ENCODE results near the gene FBXO10.
"Not testable (repeated sequence)": the region's sequence is repeated elsewhere in the genome, so short reads cannot be mapped to it uniquely, and the experiment has no call there.

Gene FBXO10

GRCh38 chr9:37477443-37477842 lies 98.7 kb downstream of the FBXO10 start:
- not testable (repeated sequence) for H3K4ac ChIP-seq (ENCODE audit: low read depth in 1 of 2, low read length in 2 of 2); H3K9me3 ChIP-seq (ENCODE audit: control insufficient read depth, low read length); H3K27me3 ChIP-seq (ENCODE audit: control insufficient read depth in 1 of 2, insufficient read depth in 1 of 2, low read length in 2 of 2); H3K79me1 ChIP-seq (replicated peaks; ENCODE audit: low read length, poor library complexity, severe bottlenecking); H2BK5ac ChIP-seq (ENCODE audit: low read depth, low read length, poor library complexity, severe bottlenecking); H3K4me3 ChIP-seq (ENCODE audit: insufficient read depth in 1 of 2, low read depth in 1 of 2, low read length in 2 of 2); H3K18ac ChIP-seq (ENCODE audit: low read depth in 1 of 2, low read length in 2 of 2); H4K91ac ChIP-seq (ENCODE audit: low read length); H3K9ac ChIP-seq (ENCODE audit: low read length); H2BK15ac ChIP-seq (ENCODE audit: low read depth, poor library complexity, severe bottlenecking); H3K27ac ChIP-seq (ENCODE audit: low read length, poor library complexity, severe bottlenecking); H3K23ac ChIP-seq (ENCODE audit: low read length in 2 of 2); H3K4me2 ChIP-seq (ENCODE audit: low read length, poor library complexity, severe bottlenecking); DNase-seq; H4K8ac ChIP-seq (ENCODE audit: low read length); H3K14ac ChIP-seq (ENCODE audit: low read length in 2 of 2); H3K4me1 ChIP-seq (ENCODE audit: control insufficient read depth, insufficient read depth, low read depth, low read length); H2AK5ac ChIP-seq (ENCODE audit: low read length, severe bottlenecking); H2BK12ac ChIP-seq (ENCODE audit: low read length in 2 of 2); H3K36me3 ChIP-seq (ENCODE audit: control insufficient read depth in 1 of 2, insufficient read depth in 2 of 2, low read depth in 1 of 2, low read length in 2 of 2); H2BK120ac ChIP-seq (ENCODE audit: low read depth, low read length); H2AFZ ChIP-seq (ENCODE audit: low read depth, low read length)
- 75% methylated on average over 4 of the region's 4 CpGs for WGBS

GRCh38 chr9:37476930-37477329 lies 99.2 kb downstream of the FBXO10 start:
- peaks cover 0 to 3% of the 10 kb centered on the region in 2 experiments for H3K27me3 ChIP-seq (ENCODE audit: control insufficient read depth in 1 of 2, insufficient read depth in 1 of 2, low read length in 2 of 2)
- H3K14ac ChIP-seq (ENCODE audit: low read length in 2 of 2), result no peak overlapping the region
- no peak for DNase-seq
- H2AFZ ChIP-seq (ENCODE audit: low read depth, low read length), result no peak overlapping the region
- no peaks in the 10 kb centered on the region for H3K79me1 ChIP-seq (replicated peaks; ENCODE audit: low read length, poor library complexity, severe bottlenecking)
- peaks cover 4% of the 10 kb centered on the region for H3K9me3 ChIP-seq (ENCODE audit: control insufficient read depth, low read length)
- no peak overlapping the region for H3K4me3 ChIP-seq (ENCODE audit: insufficient read depth in 1 of 2, low read depth in 1 of 2, low read length in 2 of 2)
- H3K9ac ChIP-seq (ENCODE audit: low read length), result no peak overlapping the region
- H3K23ac ChIP-seq (ENCODE audit: low read length in 2 of 2), result no peak overlapping the region
- no peak overlapping the region for H4K91ac ChIP-seq (ENCODE audit: low read length)
- H2BK5ac ChIP-seq (ENCODE audit: low read depth, low read length, poor library complexity, severe bottlenecking), result no peak overlapping the region
- peaks cover 4% of the 10 kb centered on the region for H3K4me1 ChIP-seq (ENCODE audit: control insufficient read depth, insufficient read depth, low read depth, low read length)
- H3K18ac ChIP-seq (ENCODE audit: low read depth in 1 of 2, low read length in 2 of 2), result no peak overlapping the region
- H2BK120ac ChIP-seq (ENCODE audit: low read depth, low read length), result no peak overlapping the region
- H2BK15ac ChIP-seq (ENCODE audit: low read depth, poor library complexity, severe bottlenecking), result no peak overlapping the region
- no peaks in the 10 kb centered on the region for H3K36me3 ChIP-seq (ENCODE audit: control insufficient read depth in 1 of 2, insufficient read depth in 2 of 2, low read depth in 1 of 2, low read length in 2 of 2)
- H4K8ac ChIP-seq (ENCODE audit: low read length), result no peak overlapping the region
- H3K4me2 ChIP-seq (ENCODE audit: low read length, poor library complexity, severe bottlenecking), result no peak overlapping the region
- WGBS, result 89% methylated on average over 11 of the region's 11 CpGs
- H3K4ac ChIP-seq (ENCODE audit: low read depth in 1 of 2, low read length in 2 of 2), result no peak overlapping the region
- no peak overlapping the region for H2AK5ac ChIP-seq (ENCODE audit: low read length, severe bottlenecking)
- no peak overlapping the region for H3K27ac ChIP-seq (ENCODE audit: low read length, poor library complexity, severe bottlenecking)
- H2BK12ac ChIP-seq (ENCODE audit: low read length in 2 of 2), result no peak overlapping the region

DNA sequence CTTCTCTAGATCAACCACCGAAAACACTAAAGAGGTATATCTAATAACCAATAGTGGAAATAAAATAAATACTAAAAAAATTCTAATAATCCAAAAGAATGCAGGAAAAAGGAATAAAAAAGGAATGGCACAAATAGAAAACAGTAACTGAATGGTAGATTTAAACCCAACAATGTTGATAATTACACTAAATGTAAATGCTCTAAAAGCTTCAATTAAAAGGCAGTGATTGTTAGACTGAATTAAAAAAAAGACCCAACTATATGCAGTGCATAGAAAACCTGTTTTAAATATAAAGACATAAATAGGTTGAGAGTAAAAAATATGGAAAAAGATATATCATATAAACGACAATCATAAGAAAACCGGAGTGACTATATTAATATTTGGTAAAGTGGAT lies 101.7 kb downstream of the FBXO10 start:
- Histone ChIP-seq H2AK5ac (ENCODE audit: low read length, severe bottlenecking) (no peak overlapping the region), H2BK12ac (ENCODE audit: low read length in 2 of 2) (no peak overlapping the region), H3K4me1 (ENCODE audit: control insufficient read depth, insufficient read depth, low read depth, low read length) (peaks cover 6% of the 10 kb centered on the region), H3K4me2 (ENCODE audit: low read length, poor library complexity, severe bottlenecking) (no peak overlapping the region), H4K91ac (ENCODE audit: low read length) (no peak overlapping the region), H3K4ac (ENCODE audit: low read depth in 1 of 2, low read length in 2 of 2) (no peak overlapping the region), H2BK15ac (ENCODE audit: low read depth, poor library complexity, severe bottlenecking) (no peak overlapping the region), H2BK5ac (ENCODE audit: low read depth, low read length, poor library complexity, severe bottlenecking) (no peak overlapping the region), H3K9ac (ENCODE audit: low read length) (no peak overlapping the region), H2AFZ (ENCODE audit: low read depth, low read length) (no peak overlapping the region), H3K4me3 (ENCODE audit: insufficient read depth in 1 of 2, low read depth in 1 of 2, low read length in 2 of 2) (no peak overlapping the region), H3K36me3 (ENCODE audit: control insufficient read depth in 1 of 2, insufficient read depth in 2 of 2, low read depth in 1 of 2, low read length in 2 of 2) (no peaks in the 10 kb centered on the region), H4K8ac (ENCODE audit: low read length) (no peak overlapping the region), H3K23ac (ENCODE audit: low read length in 2 of 2) (no peak overlapping the region), H3K27me3 (ENCODE audit: control insufficient read depth in 1 of 2, insufficient read depth in 1 of 2, low read length in 2 of 2) (peaks cover 0 to 3% of the 10 kb centered on the region in 2 experiments), H3K79me1 (replicated peaks; ENCODE audit: low read length, poor library complexity, severe bottlenecking) (no peaks in the 10 kb centered on the region), H2BK120ac (ENCODE audit: low read depth, low read length) (no peak overlapping the region), H3K18ac (ENCODE audit: low read depth in 1 of 2, low read length in 2 of 2) (no peak overlapping the region), H3K27ac (ENCODE audit: low read length, poor library complexity, severe bottlenecking) (no peak overlapping the region), H3K9me3 (ENCODE audit: control insufficient read depth, low read length) (peaks cover 4% of the 10 kb centered on the region), H3K14ac (ENCODE audit: low read length in 2 of 2) (no peak overlapping the region)
- no peak for DNase-seq
- WGBS, result no CpG with 5 or more reads among the region's 3 CpGs

DNA sequence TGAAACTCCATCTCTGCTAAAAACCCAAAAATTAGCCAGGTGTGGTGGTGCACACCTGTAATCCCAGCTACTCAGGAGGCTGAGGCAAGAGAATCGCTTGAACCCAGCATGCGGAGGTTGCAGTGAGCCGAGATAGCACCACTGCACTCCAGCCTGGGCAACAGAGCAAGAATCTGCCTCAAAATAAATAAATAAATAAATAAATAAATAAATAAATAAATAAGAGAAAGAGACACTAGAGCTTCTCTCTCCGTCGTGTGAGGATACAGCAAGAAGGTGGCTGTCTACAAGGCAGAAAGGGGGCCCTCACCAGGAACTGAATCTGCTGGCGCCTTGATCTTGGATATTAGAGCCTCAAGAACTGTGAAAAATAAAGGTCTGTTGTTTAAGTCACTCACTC lies 102.2 kb downstream of the FBXO10 start:
- not testable (repeated sequence) for H3K23ac ChIP-seq (ENCODE audit: low read length in 2 of 2); H3K14ac ChIP-seq (ENCODE audit: low read length in 2 of 2); H3K18ac ChIP-seq (ENCODE audit: low read depth in 1 of 2, low read length in 2 of 2); H3K27ac ChIP-seq (ENCODE audit: low read length, poor library complexity, severe bottlenecking); H3K27me3 ChIP-seq (ENCODE audit: control insufficient read depth in 1 of 2, insufficient read depth in 1 of 2, low read length in 2 of 2); H2AK5ac ChIP-seq (ENCODE audit: low read length, severe bottlenecking); H3K4me1 ChIP-seq (ENCODE audit: control insufficient read depth, insufficient read depth, low read depth, low read length); H2BK5ac ChIP-seq (ENCODE audit: low read depth, low read length, poor library complexity, severe bottlenecking); H2AFZ ChIP-seq (ENCODE audit: low read depth, low read length); H3K36me3 ChIP-seq (ENCODE audit: control insufficient read depth in 1 of 2, insufficient read depth in 2 of 2, low read depth in 1 of 2, low read length in 2 of 2); H3K4ac ChIP-seq (ENCODE audit: low read depth in 1 of 2, low read length in 2 of 2); H3K4me3 ChIP-seq (ENCODE audit: insufficient read depth in 1 of 2, low read depth in 1 of 2, low read length in 2 of 2); H3K9me3 ChIP-seq (ENCODE audit: control insufficient read depth, low read length); H3K9ac ChIP-seq (ENCODE audit: low read length); H2BK120ac ChIP-seq (ENCODE audit: low read depth, low read length); H3K4me2 ChIP-seq (ENCODE audit: low read length, poor library complexity, severe bottlenecking); H3K79me1 ChIP-seq (replicated peaks; ENCODE audit: low read length, poor library complexity, severe bottlenecking); H2BK12ac ChIP-seq (ENCODE audit: low read length in 2 of 2); H4K8ac ChIP-seq (ENCODE audit: low read length); H4K91ac ChIP-seq (ENCODE audit: low read length); DNase-seq; H2BK15ac ChIP-seq (ENCODE audit: low read depth, poor library complexity, severe bottlenecking)
- WGBS, result 41% methylated on average over 2 of the region's 6 CpGs

All from mesenchymal stem cell (in vitro differentiated cells and primary cell).